NCI-H345 (cell line): ENCODE data around the gene IL36G.

Source experiments
- DNase-seq: peaks from one replicate; lab custom pipeline; 2025; lab: John Stamatoyannopoulos, UW

IL36G gene

GRCh38 chr2:112972423-112973086, 5.3 kb upstream of the IL36G start:
- DNase-seq: no peak

GRCh38 chr2:112973156-112973555, 4.7 kb upstream of the IL36G start:
- no peak for DNase-seq

GRCh38 chr2:112979731-112980130, 1.9 kb downstream of the IL36G start:
- no peak for DNase-seq

- DNase-seq: no peak
Observed at GRCh38 chr2:112980537-112980936, 2.7 kb downstream of the IL36G start.

- DNase-seq: no peak
Observed at GRCh38 chr2:112985090-112985489, 7.3 kb downstream of the IL36G start.

- no peak for DNase-seq
Observed at GRCh38 chr2:112989611-112990010, 11.8 kb downstream of the IL36G start.

- DNase-seq: no peak
Observed at GRCh38 chr2:112993831-112994230, 16.0 kb downstream of the IL36G start.

GRCh38 chr2:112994648-112995047, 16.8 kb downstream of the IL36G start:
- DNase-seq: no peak

GRCh38 chr2:112995346-112995920, 17.6 kb downstream of the IL36G start:
- DNase-seq: no peak

GRCh38 chr2:112996635-112997034, 18.8 kb downstream of the IL36G start:
- DNase-seq: no peak

- no peak for DNase-seq
Observed at GRCh38 chr2:112997151-112997550, 19.3 kb downstream of the IL36G start.

GRCh38 chr2:113000436-113000835, 22.6 kb downstream of the IL36G start:
- no peak for DNase-seq

GRCh38 chr2:113002677-113003076, 24.9 kb downstream of the IL36G start:
- no peak for DNase-seq

GRCh38 chr2:113005030-113005509, 27.3 kb downstream of the IL36G start, which contains the start of gene IL36A:
Gene IL36A (plus strand): TSS chr2:113005459. CDS start chr2:113005872, 413 bp downstream.
- no peak for DNase-seq

GRCh38 chr2:113007250-113007649, 29.4 kb downstream of the IL36G start:
- no peak for DNase-seq

- no peak for DNase-seq
Observed at GRCh38 chr2:113009622-113010021, 31.8 kb downstream of the IL36G start.

GRCh38 chr2:113010088-113010487, 32.3 kb downstream of the IL36G start:
- no peak for DNase-seq

- DNase-seq: no peak
Observed at GRCh38 chr2:113011108-113011507, 33.3 kb downstream of the IL36G start.

- DNase-seq: no peak
Observed at GRCh38 chr2:113012436-113013335, 34.9 kb downstream of the IL36G start.

GRCh38 chr2:113013336-113013661, 35.5 kb downstream of the IL36G start:
- no peak for DNase-seq

- no peak for DNase-seq
Observed at GRCh38 chr2:113014067-113014466, 36.3 kb downstream of the IL36G start.

GRCh38 chr2:113015042-113015441, 37.2 kb downstream of the IL36G start:
- DNase-seq: no peak

GRCh38 chr2:113015655-113016054, 37.8 kb downstream of the IL36G start:
- no peak for DNase-seq
